HAP-1 (cell line): ENCODE results near the gene FAM120C.

Experiments
- DNase-seq, 2 experiments: peaks; one replicate each; pipeline ENCODE4 v3.0.0-alpha.2; 2016 to 2020; ENCODE audit warnings: low spot score in 2 of 2
- H3K27me3 ChIP-seq: fragments of 250-450 bp; sonication (Bioruptor Pico); 2 replicates; pipeline ENCODE4 v1.5.1; 2020; ENCODE audit warnings: low read depth, mild to moderate bottlenecking, moderate library complexity
- H3K36me3 ChIP-seq: fragments of 250-450 bp; sonication (Bioruptor Pico); replicated peaks from 2 replicates; pipeline ENCODE4 v1.5.1; 2020; ENCODE audit warnings: mild to moderate bottlenecking
- H3K4me1 ChIP-seq: fragments of 250-450 bp; sonication (Bioruptor Pico); 2 replicates; pipeline ENCODE4 v1.5.1; 2020; ENCODE audit warnings: mild to moderate bottlenecking
- H3K4me3 ChIP-seq: fragments of 250-450 bp; sonication (Bioruptor Pico); 2 replicates; pipeline ENCODE4 v1.5.1; 2020; ENCODE audit warnings: mild to moderate bottlenecking, moderate library complexity
- H3K9me3 ChIP-seq: fragments of 250-450 bp; sonication (Bioruptor Pico); 2 replicates; pipeline ENCODE4 v1.5.1; 2020; ENCODE audit warnings: mild to moderate bottlenecking, moderate library complexity
- in situ Hi-C: fragments of 300-500 bp; cut with MboI; formaldehyde crosslinking; loops from 3 replicates; pipeline ENCODE4 v1.14.3; 2020; ENCODE audit warnings: low sequenced_read_pairs, inconsistent platforms, mixed read lengths

FAM120C gene

DNA sequence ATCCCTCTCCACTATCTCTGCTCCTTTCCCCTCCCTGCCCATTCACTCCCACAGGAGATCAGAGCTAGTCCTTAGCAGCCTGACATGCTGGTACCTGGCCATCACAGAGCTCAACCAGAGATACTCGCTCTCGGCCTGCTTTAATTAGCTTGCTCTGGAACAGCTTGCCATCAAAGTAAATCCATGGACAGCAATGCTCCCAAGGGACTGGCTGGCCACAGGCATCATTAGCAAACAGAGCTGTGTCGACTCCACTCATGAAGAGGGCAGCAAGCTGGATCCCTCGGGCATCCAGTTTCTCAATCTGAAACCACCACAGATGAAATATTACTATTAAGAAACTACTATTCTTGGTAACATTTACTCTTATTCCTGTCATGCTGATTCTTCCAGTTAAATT lies 95.4 kb downstream of the FAM120C start:
- in situ Hi-C loops: no loop called here
- DNase-seq: no peak
- Histone ChIP-seq H3K36me3 (peaks cover 17% of the 10 kb centered on the region; the same call in 1 of the 2 replicates), H3K9me3 (no peaks in the 10 kb centered on the region), H3K4me3 (no peak overlapping the region), H3K4me1 (no peaks in the 10 kb centered on the region), H3K27me3 (no peaks in the 10 kb centered on the region)

GRCh38 chrX:54085666-54086065 lies 97.4 kb downstream of the FAM120C start:
- peaks cover 14% of the 10 kb centered on the region; the same call in 1 of the 2 replicates for H3K36me3 ChIP-seq
- no peaks in the 10 kb centered on the region for H3K27me3 ChIP-seq
- H3K4me1 ChIP-seq: no peaks in the 10 kb centered on the region
- no peak overlapping the region for H3K4me3 ChIP-seq
- in situ Hi-C loops: no loop called here
- no peaks in the 10 kb centered on the region for H3K9me3 ChIP-seq
- DNase-seq: no peak

GRCh38 chrX:54076903-54077302 lies 106.2 kb downstream of the FAM120C start:
- DNase-seq: no peak
- no peak overlapping the region for H3K4me3 ChIP-seq
- no peaks in the 10 kb centered on the region for H3K9me3 ChIP-seq
- peaks cover 15% of the 10 kb centered on the region for H3K36me3 ChIP-seq
- no peaks in the 10 kb centered on the region for H3K4me1 ChIP-seq
- no peaks in the 10 kb centered on the region for H3K27me3 ChIP-seq
- in situ Hi-C loops: no loop called here

DNA sequence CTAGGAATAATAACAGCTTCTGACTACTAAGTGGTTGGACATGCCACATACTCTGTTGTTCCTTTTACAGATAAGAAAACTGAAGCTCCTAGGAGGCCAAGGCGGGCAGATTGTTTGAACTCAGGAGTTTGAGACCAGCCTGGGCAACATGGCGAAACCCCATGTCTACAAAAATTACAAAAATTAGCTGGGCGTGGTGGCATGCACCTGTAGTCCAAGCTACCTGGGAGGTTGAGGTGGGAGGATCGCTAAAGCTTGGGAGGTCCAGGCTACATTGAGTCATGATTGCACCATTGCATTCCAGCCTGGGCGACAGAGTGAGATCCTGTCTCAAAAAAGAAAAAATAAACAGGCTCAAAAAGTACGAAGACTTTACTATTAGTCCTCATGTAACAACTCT lies 108.2 kb downstream of the FAM120C start:
- in situ Hi-C loops: no loop called here

GRCh38 chrX:54067766-54068165 lies 115.3 kb downstream of the FAM120C start:
- DNase-seq: no peak
- H3K4me1 ChIP-seq: no peaks in the 10 kb centered on the region
- in situ Hi-C loops: no loop called here

More for the DNA sequence above, 108.2 kb downstream of the FAM120C start:
- no peak overlapping the region for H3K4me3 ChIP-seq
- H3K36me3 ChIP-seq: peaks cover 19% of the 10 kb centered on the region
- DNase-seq: no peak
- no peaks in the 10 kb centered on the region for H3K27me3 ChIP-seq
- H3K9me3 ChIP-seq: no peaks in the 10 kb centered on the region
- no peaks in the 10 kb centered on the region for H3K4me1 ChIP-seq

GRCh38 chrX:54066841-54067240 lies 116.2 kb downstream of the FAM120C start:
- H3K9me3 ChIP-seq: no peaks in the 10 kb centered on the region
- no peaks in the 10 kb centered on the region for H3K4me1 ChIP-seq
- in situ Hi-C loops: no loop called here
- H3K4me3 ChIP-seq: no peak overlapping the region
- peaks cover 4% of the 10 kb centered on the region; the same call in 1 of the 2 replicates for H3K36me3 ChIP-seq
- no peak for DNase-seq
- no peaks in the 10 kb centered on the region for H3K27me3 ChIP-seq

More at GRCh38 chrX:54067766-54068165, 115.3 kb downstream of the FAM120C start:
- no peaks in the 10 kb centered on the region for H3K27me3 ChIP-seq
- peaks cover 9% of the 10 kb centered on the region for H3K36me3 ChIP-seq
- no peaks in the 10 kb centered on the region for H3K9me3 ChIP-seq
- H3K4me3 ChIP-seq: no peak overlapping the region

DNA sequence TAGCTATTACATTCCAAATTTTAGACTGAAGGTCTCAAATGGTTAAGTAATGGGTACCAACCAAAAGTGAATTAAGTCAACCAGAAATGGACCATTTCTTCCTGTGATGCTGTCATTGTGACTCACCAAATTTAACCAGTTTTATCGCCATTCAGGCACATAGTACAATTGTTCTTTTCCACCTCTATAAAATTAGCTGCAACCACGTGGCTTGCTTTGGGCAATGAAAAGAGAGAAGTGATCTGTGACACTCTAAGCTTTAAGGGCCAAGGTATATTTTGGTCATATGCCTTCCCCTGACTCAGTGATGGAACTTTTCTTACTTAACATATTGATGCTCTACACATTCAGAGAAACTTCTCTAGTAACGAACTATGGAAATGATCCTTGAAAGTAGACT lies 118.5 kb downstream of the FAM120C start:
- no peak overlapping the region for H3K4me3 ChIP-seq
- no peaks in the 10 kb centered on the region for H3K9me3 ChIP-seq
- in situ Hi-C loops: no loop called here
- H3K4me1 ChIP-seq: no peaks in the 10 kb centered on the region
- no peaks in the 10 kb centered on the region for H3K27me3 ChIP-seq
- H3K36me3 ChIP-seq: no peaks in the 10 kb centered on the region
- DNase-seq: no peak

GRCh38 chrX:54063361-54063760 lies 119.7 kb downstream of the FAM120C start:
- H3K27me3 ChIP-seq: no peaks in the 10 kb centered on the region
- in situ Hi-C loops: no loop called here
- no peak for DNase-seq
- H3K4me3 ChIP-seq: no peak overlapping the region
- no peaks in the 10 kb centered on the region for H3K36me3 ChIP-seq
- no peaks in the 10 kb centered on the region for H3K9me3 ChIP-seq
- no peaks in the 10 kb centered on the region for H3K4me1 ChIP-seq

DNA sequence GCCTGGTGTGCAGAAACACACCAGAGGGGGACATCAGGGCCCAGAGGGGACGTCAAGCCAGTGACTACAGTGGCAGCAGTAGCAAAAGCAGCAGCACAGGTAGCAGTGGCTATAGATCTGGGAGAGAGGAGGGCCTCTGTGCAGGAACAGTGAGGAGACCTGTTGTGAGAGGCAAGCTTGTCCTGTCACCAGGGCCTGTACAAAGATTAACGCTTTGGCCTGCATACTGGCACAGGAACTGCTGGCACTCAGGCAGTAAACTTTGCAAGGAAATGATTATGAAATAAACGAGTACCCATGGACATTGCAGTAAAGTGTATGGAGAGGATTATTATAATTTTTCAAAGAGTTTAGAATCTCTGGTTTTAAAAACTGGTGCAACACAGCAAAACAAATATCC lies 133.3 kb downstream of the FAM120C start:
- Histone ChIP-seq H3K4me1 (peaks cover 19% of the 10 kb centered on the region), H3K4me3 (no peak overlapping the region), H3K36me3 (no peaks in the 10 kb centered on the region), H3K9me3 (no peaks in the 10 kb centered on the region), H3K27me3 (no peaks in the 10 kb centered on the region)
- DNase-seq: no peak
- in situ Hi-C loops: no loop called here

- Histone ChIP-seq H3K4me1 (peaks cover 20% of the 10 kb centered on the region), H3K36me3 (no peaks in the 10 kb centered on the region), H3K27me3 (no peaks in the 10 kb centered on the region), H3K9me3 (no peaks in the 10 kb centered on the region), H3K4me3 (no peak overlapping the region)
- in situ Hi-C loops: no loop called here
- peak; percentile 47 to 60 for DNase-seq
These were observed 134.6 kb downstream of the FAM120C start for GRCh38 chrX:54048412-54048811.

- no peak for DNase-seq
- peaks cover 33% of the 10 kb centered on the region for H3K4me1 ChIP-seq
- H3K4me3 ChIP-seq: no peak overlapping the region
- no peaks in the 10 kb centered on the region for H3K27me3 ChIP-seq
- peaks cover 8% of the 10 kb centered on the region for H3K36me3 ChIP-seq
- in situ Hi-C loops: no loop called here
- no peaks in the 10 kb centered on the region for H3K9me3 ChIP-seq
These were observed 137.4 kb downstream of the FAM120C start for GRCh38 chrX:54045563-54046228.

DNA sequence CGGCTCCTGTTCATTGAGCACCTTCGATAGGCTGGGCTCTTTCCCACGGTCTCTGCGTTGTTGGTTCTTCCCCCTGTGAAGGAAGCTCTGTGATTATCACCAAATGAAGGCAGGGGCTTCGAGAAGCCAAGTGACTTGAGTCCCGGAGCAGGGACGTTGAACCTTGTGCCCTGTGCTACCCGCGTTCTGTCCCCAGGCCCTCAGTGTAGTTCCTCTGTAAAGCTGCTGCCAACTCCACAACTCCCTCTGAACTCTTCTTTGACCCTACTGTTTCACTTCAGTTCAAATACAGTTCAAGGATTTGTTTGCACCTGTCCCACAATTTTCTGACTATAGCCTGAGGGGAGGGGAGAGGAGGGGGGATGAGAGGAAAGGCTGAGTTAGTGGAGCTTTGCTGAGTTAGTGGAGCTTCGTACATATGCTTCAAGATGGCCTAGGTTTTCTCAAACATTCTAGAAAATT lies 138.1 kb downstream of the FAM120C start:
- H3K4me3 ChIP-seq: peak overlapping the region; percentile 88
- no peaks in the 10 kb centered on the region for H3K9me3 ChIP-seq
- H3K27me3 ChIP-seq: no peaks in the 10 kb centered on the region
- peaks cover 36% of the 10 kb centered on the region for H3K4me1 ChIP-seq
- H3K36me3 ChIP-seq: peaks cover 8% of the 10 kb centered on the region
- DNase-seq: no peak
- in situ Hi-C loops: no loop called here

DNA sequence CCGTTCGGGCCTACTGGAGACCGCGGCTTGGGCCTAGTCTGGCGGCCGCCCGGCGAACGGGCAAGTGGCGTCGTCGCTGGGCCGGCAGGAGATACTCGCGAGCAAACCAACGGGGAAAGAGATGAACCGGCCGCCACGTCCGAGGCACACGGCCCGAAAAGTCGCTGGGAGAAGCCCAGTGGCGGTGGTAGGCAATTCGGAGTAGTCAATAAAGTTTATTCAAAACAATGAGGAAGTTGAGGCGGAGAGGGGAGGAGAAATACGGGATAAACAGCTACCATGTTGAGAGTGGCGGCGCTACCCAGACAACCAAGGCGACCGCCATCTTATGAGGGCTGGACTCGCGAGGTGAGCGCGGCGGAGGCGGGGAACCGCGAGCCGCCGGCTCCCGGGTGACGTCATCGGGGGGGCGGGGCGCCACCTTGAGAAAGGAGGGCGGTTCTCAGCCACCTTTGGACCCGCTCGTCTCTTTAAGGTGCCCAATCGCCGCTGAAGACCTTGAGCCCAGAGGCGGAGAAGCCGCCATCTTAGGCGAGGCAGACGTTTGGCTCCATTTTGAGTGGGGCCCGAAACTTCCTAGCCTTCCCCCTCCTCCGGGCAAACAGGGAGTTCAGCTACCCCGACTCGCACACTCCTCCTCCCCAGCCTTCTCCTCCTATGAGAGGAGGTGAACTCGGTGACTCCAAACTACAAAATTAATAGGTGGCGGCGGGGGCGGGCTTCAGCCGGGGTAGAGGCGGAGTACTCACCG lies 138.8 kb downstream of the FAM120C start, which contains the start of gene PHF8:
Gene PHF8, minus strand, starts transcription at position 348 of the 751 bp plus-strand sequence. CDS start 1,745 bp downstream, outside the sequence.
- peak; percentile 97 to 99 for DNase-seq
- H3K36me3 ChIP-seq: peaks cover 14% of the 10 kb centered on the region
- H3K4me3 ChIP-seq: peak within 1 kb of the TSS; percentile 88
- no peaks in the 10 kb centered on the region for H3K27me3 ChIP-seq
- in situ Hi-C loops: no loop called here
- no peaks in the 10 kb centered on the region for H3K9me3 ChIP-seq
- H3K4me1 ChIP-seq: peaks cover 36% of the 10 kb centered on the region

DNA sequence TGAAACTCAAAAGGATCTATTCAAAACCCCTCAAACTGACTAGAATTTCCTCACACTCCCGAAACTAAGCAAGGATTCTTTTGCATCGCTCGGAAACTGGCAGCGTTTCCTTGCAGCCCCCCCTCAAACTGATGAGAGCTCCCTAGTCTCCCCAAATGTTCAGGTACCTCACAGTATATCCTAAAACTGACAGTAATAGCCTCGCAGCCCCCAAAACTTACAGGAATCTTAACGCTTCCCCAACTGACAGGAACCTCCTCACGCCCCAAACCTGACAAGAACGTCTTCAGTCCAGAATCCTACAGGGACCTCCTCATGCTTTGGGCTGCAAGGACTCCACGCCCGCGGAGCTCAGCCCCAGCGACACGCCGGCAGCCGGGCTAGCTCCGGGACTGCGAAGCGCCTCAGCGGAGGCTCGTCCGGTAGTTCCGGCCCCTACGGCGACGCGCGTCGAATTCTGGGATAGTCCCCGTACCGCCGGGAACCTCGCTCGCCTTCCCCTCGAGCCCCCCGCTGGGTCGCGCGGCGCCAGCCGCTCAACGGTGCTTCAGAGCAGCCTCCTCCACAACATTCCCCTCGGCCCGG lies 139.4 kb downstream of the FAM120C start:
- Histone ChIP-seq H3K27me3 (no peaks in the 10 kb centered on the region), H3K4me3 (peak overlapping the region; percentile 88), H3K36me3 (peaks cover 19% of the 10 kb centered on the region), H3K9me3 (no peaks in the 10 kb centered on the region), H3K4me1 (peaks cover 31% of the 10 kb centered on the region)
- DNase-seq: peak in 1 of 2 experiments; percentile 60
- in situ Hi-C loops: no loop called here
